K562 (cell line): ENCODE data around the gene C6orf89. TPM values are rescaled to one million over a fixed set of nuclear protein-coding genes. Genes with fewer than 3 reads are reported as not detected.

Source experiments
- ATAC-seq: fragments of 200-7000 bp; cut with Tn5 transposase; 3 replicates; pipeline ENCODE4 v1.9.1; 2020; ENCODE audit warnings: moderate library complexity
- BruUV-seq: library from RNA; stranded (reverse); fragments of 400-500 nt; replicated peaks from 2 replicates; lab custom pipeline; 2021; lab: Mats Ljungman, UMichigan
- CTCF ChIA-PET: fragments of 300-600 bp; formaldehyde crosslinking; extraction: SDS; loops from one replicate; lab custom pipeline; 2021; ENCODE audit warnings: low intra/inter-chr PET ratio; lab: Yijun Ruan, JAX
- POLR2A ChIA-PET: fragments of 300-600, 350-650 bp; sonication (Branson Sonifier 250); formaldehyde crosslinking; extraction: SDS; loops from one replicate; lab custom pipeline; 2021; ENCODE audit warnings: antibody characterized with exemption, inconsistent platforms; lab: Yijun Ruan, JAX
- DNase-seq, 4 experiments: peaks; one replicate each; pipeline versions ENCODE4 v3.0.0 to v3.0.0-alpha.2; 2011 to 2018; ENCODE audit warnings: low spot score in 3 of 4, mixed read lengths in 3 of 4; ENCODE audit errors: extremely low read depth in 1 of 4
- FAIRE-seq: peaks from 2 replicates; lab custom pipeline; 2011; peaks lifted over from hg19 to GRCh38; lab: Jason Lieb, UNC
- H2AFZ ChIP-seq: 2 replicates; pipeline ENCODE4 v1.6.0; 2011; ENCODE audit warnings: low read depth, low read length, control low read depth, inconsistent platforms
- H3K27ac ChIP-seq: fragments of 200-600 bp; 3 replicates; pipeline ENCODE4 v1.8.0; 2011; ENCODE audit warnings: low read depth, mild to moderate bottlenecking, control low read depth, inconsistent platforms, low read length, moderate library complexity, mixed read lengths; ENCODE audit errors: extremely low read depth
- H3K27me3 ChIP-seq, 2 experiments: fragments of 300-600 bp in 1 of 2; 2 replicates in 1 of 2; 3 replicates in 1 of 2; pipeline versions ENCODE4 v1.6.0 to v1.8.0; 2011; ENCODE audit warnings: inconsistent platforms in 2 of 2, low read length in 2 of 2, mild to moderate bottlenecking in 1 of 2, mixed read lengths in 1 of 2, moderate library complexity in 1 of 2; ENCODE audit not compliant: control insufficient read depth in 2 of 2, insufficient read depth in 2 of 2
- H3K36me3 ChIP-seq: fragments of 300-600 bp; 3 replicates; pipeline ENCODE4 v1.8.0; 2011; ENCODE audit warnings: mild to moderate bottlenecking, low read length, inconsistent platforms; ENCODE audit not compliant: control insufficient read depth, insufficient read depth
- H3K4me1 ChIP-seq, 2 experiments: fragments of 200-600 bp in 1 of 2; replicated peaks in 1 of 2; 2 replicates in 1 of 2; 3 replicates in 1 of 2; pipeline versions ENCODE4 v1.5.1 to v1.8.0; 2011; ENCODE audit warnings: inconsistent platforms in 2 of 2, low read length in 2 of 2, mild to moderate bottlenecking in 1 of 2, mixed read lengths in 1 of 2, moderate library complexity in 1 of 2; ENCODE audit not compliant: control insufficient read depth in 2 of 2, insufficient read depth in 2 of 2
- H3K4me2 ChIP-seq: 2 replicates; pipeline ENCODE4 v1.6.1; 2011; ENCODE audit warnings: low read length, control low read depth, inconsistent platforms, mixed read lengths; ENCODE audit not compliant: insufficient read depth
- H3K4me3 ChIP-seq: fragments of 200-600 bp; sonication (generic), shearing (Covaris generic); 2 replicates; pipeline ENCODE4 v1.5.1; 2016; ENCODE audit warnings: control low read depth, inconsistent platforms
- H3K79me2 ChIP-seq: fragments of 200-600 bp; 3 replicates; pipeline ENCODE4 v1.8.0; 2011; ENCODE audit warnings: low read length, inconsistent platforms; ENCODE audit not compliant: control insufficient read depth, insufficient read depth
- H3K9ac ChIP-seq, 2 experiments: 2 replicates each; pipeline versions ENCODE4 v1.6.0 to v1.6.1; 2011; ENCODE audit warnings: low read depth in 2 of 2, low read length in 2 of 2, control low read depth in 1 of 2, inconsistent platforms in 1 of 2, mild to moderate bottlenecking in 1 of 2, mixed read lengths in 1 of 2; ENCODE audit not compliant: insufficient read depth in 1 of 2
- H3K9me1 ChIP-seq: one replicate; pipeline ENCODE4 v1.6.0; 2011; ENCODE audit warnings: inconsistent platforms, mild to moderate bottlenecking, low read length, moderate library complexity; ENCODE audit not compliant: control insufficient read depth, insufficient read depth
- H3K9me3 ChIP-seq: replicated peaks from 2 replicates; pipeline ENCODE4 v1.5.1; 2011; ENCODE audit warnings: low read depth, low read length, inconsistent platforms; ENCODE audit not compliant: control insufficient read depth, insufficient read depth
- H4K20me1 ChIP-seq: replicated peaks from 2 replicates; pipeline ENCODE4 v1.6.1; 2011; ENCODE audit warnings: low read length, inconsistent platforms, mixed read lengths; ENCODE audit not compliant: control insufficient read depth, insufficient read depth
- CCNT2 ChIP-seq: IDR thresholded peaks from 2 replicates; pipeline ENCODE4 v1.6.1; 2011; ENCODE audit warnings: borderline replicate concordance, low read depth, mild to moderate bottlenecking, moderate library complexity, mixed read lengths, low read length; ENCODE audit not compliant: insufficient read length; ENCODE audit errors: extremely low read depth
- CHD1 ChIP-seq: fragments of 200-600 bp; sonication (generic); IDR thresholded peaks from one replicate; pipeline ENCODE4 v1.6.1; 2012; ENCODE audit warnings: mild to moderate bottlenecking, moderate library complexity, low read length, inconsistent platforms
- EGR1 ChIP-seq: fragments of 450-650 bp; conservative IDR thresholded peaks from 2 replicates; pipeline ENCODE4 v1.6.1; 2017; ENCODE audit warnings: mild to moderate bottlenecking
- HNRNPUL1 ChIP-seq: fragments of 200-400 bp; formaldehyde crosslinking; IDR thresholded peaks from 2 replicates; pipeline ENCODE4 v1.6.1; 2017; ENCODE audit warnings: low read length
- KLF6 ChIP-seq: fragments of 250-450 bp; sonication (Bioruptor Pico); IDR thresholded peaks from 2 replicates; pipeline ENCODE4 v1.4.0; 2020; ENCODE audit warnings: mild to moderate bottlenecking, moderate library complexity, borderline replicate concordance
- MLX ChIP-seq, 2 experiments: fragments of 450-650 bp in 1 of 2; sonication (generic) in 1 of 2; formaldehyde crosslinking; conservative IDR thresholded peaks; 2 replicates each; pipeline versions ENCODE4 v1.4.0 to v1.8.1; 2020 to 2022; ENCODE audit warnings: mild to moderate bottlenecking in 1 of 2, missing genetic modification reagents in 1 of 2
- ZBTB33 ChIP-seq: sonication (generic); formaldehyde crosslinking; IDR thresholded peaks from 2 replicates; pipeline ENCODE4 v1.8.1; 2023; ENCODE audit warnings: mild to moderate bottlenecking, missing genetic modification reagents
- ZKSCAN1 ChIP-seq: fragments of 150-350 bp; IDR thresholded peaks from 2 replicates; pipeline ENCODE4 v1.6.1; 2016; ENCODE audit warnings: low read depth, low read length
- ZNF134 ChIP-seq: fragments of 250-450 bp; sonication (Bioruptor Pico); conservative IDR thresholded peaks from 2 replicates; pipeline ENCODE4 v1.4.0; 2020
- ZNF79 ChIP-seq: fragments of 250-450 bp; sonication (Bioruptor Pico); IDR thresholded peaks from 2 replicates; pipeline ENCODE4 v1.4.0; 2020; ENCODE audit warnings: low read depth, mild to moderate bottlenecking, moderate library complexity
- WGBS: fragments of 100-300 bp; shearing (Covaris generic); methylation state at CpG from one replicate; pipeline ENCODE4 v1.1.6; 2016; ENCODE audit warnings: low coverage, mixed read lengths; ENCODE audit not compliant: insufficient coverage; ENCODE audit errors: missing lambda C conversion rate; 5-methylcytosine and 5-hydroxymethylcytosine counted together
- in situ Hi-C: fragments of 300-500 bp; cut with MboI; formaldehyde crosslinking; loops from 4 replicates; pipeline ENCODE4 v1.15.0; 2018; ENCODE audit warnings: inconsistent platforms, mixed read lengths
- intact Hi-C: fragments of 100-400 bp; cut with micrococcal nuclease; formaldehyde crosslinking; loops from 2 replicates; pipeline ENCODE4 v1.14.2; 2022
- polyA plus RNA-seq, 8 experiments: library from polyadenylated mRNA; depleted of rRNA in 4 of 8; stranded (reverse) in 5 of 8; unstranded in 3 of 8; fragments of >200 nt; fragmentation: Nextera tagmentation in 2 of 8; fragmentation: Illumina TruSeq in 1 of 8; extraction: Ambion mirVana in 2 of 8; extraction: Trizol in 1 of 8; gene quantifications; 2 replicates each; pipeline versions ENCODE4 v1.2.1 to v1.2.3, GENCODE V29; 2011 to 2014; ENCODE audit warnings: inconsistent platforms in 1 of 8, missing spikeins in 1 of 8
- total RNA-seq, 7 experiments: library from RNA; depleted of rRNA in 6 of 7; stranded (reverse); fragments of >200 nt in 6 of 7; fragmentation: Illumina TruSeq in 2 of 7; extraction: Trizol in 2 of 7; gene quantifications; 2 replicates each; pipeline versions ENCODE4 v1.2.1 to v1.2.3, GENCODE V29; 2011 to 2021; ENCODE audit warnings: low replicate concordance in 1 of 7

C6orf89 gene
- total and polyA plus RNA-seq, 9 of the 15 experiments (the other 6 are each of a cell fraction or from before 2014, with no cell fraction given), result 35.2 to 111 (median 58.5) TPM

DNA sequence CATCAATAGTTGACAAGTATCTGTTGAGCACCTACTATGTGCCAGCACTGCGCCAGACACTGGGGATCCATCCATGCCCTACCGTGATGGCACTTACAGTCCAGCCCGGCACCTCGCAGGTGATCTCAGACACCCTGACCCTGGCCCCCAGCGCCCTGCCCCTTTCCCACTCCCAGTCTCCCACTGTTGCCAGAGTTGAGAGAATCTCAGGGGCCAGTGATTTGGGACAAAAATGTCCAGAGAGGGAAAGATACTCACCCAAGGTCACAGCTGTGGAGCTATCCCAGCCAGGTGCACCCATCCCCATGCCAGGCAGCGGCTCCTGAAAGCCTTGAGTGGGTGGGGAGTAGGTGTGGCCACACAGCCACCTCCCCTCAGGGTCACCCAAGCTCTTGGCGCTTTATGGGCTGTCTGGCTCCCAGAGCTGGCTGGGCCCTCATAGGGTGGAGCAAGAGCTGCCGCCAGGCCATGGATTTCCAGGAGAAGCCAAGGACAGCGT lies 72.1 kb downstream of the C6orf89 start:
- Histone ChIP-seq H3K27ac (no peak overlapping the region), H3K9me1 (no peaks in the 10 kb centered on the region), H3K79me2 (no peaks in the 10 kb centered on the region), H2AFZ (no peak overlapping the region), H3K4me1 (peaks cover 29 to 48% of the 10 kb centered on the region in 2 experiments; a peak in 4 of 5 replicates), H3K9ac (0 out of 4 replicates have a peak overlapping the region, but pooled peaks of 1 of the 2 experiments have one; percentile 38), H3K4me2 (no peak overlapping the region), H3K9me3 (no peaks in the 10 kb centered on the region), H4K20me1 (peaks cover 42% of the 10 kb centered on the region), H3K27me3 (peaks cover 13 to 45% of the 10 kb centered on the region in 2 experiments; a peak in 4 of 5 replicates), H3K4me3 (no peak overlapping the region), H3K36me3 (no peaks in the 10 kb centered on the region)
- in situ Hi-C loops, result no loop called here
- DNase-seq (no peak), FAIRE-seq (no peak), ATAC-seq (no peak)
- ChIA-PET POLR2A (interaction anchor here (0.6 to 1.3 kb wide), 2 partner anchors 11 to 212 kb away, joined by 3 read pairs; no protein-coding TSS in a partner anchor), CTCF (no interaction called here)
- 41% methylated on average over 9 of the region's 9 CpGs for WGBS
- no TSS peak for BruUV-seq
- 0 out of 2 replicates have a peak, but pooled peaks have one; percentile 13 for TF ChIP-seq EGR1
- TF ChIP-seq ZKSCAN1, result peak; percentile 92
- no peak for TF ChIP-seq ZNF79
- intact Hi-C loops, result no loop called here

- no peak overlapping the region for H3K27ac ChIP-seq
- CTCF ChIA-PET, result no interaction called here
- intact Hi-C loops, result no loop called here
- TF ChIP-seq MLX (CRISPR knock-in tag; conservative IDR thresholded peaks at IDR 0.05) (0 out of 4 replicates have a peak, but pooled peaks of 1 of the 2 experiments have one; percentile 22), CCNT2 (peak; percentile 41), KLF6 (CRISPR knock-in tag) (no peak), HNRNPUL1 (no peak), ZNF134 (CRISPR knock-in tag) (no peak), CHD1 (no peak), ZBTB33 (CRISPR knock-in tag) (peak; percentile 94)
These were observed 73.2 kb downstream of the C6orf89 start for GRCh38 chr6:36958775-36959554.

More at GRCh38 chr6:36958775-36959554, 73.2 kb downstream of the C6orf89 start:
- peaks cover 29 to 57% of the 10 kb centered on the region in 2 experiments; a peak in 4 of 5 replicates for H3K4me1 ChIP-seq
- no peak overlapping the region for H2AFZ ChIP-seq
- no peaks in the 10 kb centered on the region for H3K9me1 ChIP-seq
- ATAC-seq, result peak; percentile 76
- H3K9ac ChIP-seq, result peak overlapping the region in 1 of 2 experiments; percentile 39; a peak in 1 of 4 replicates
- WGBS, result 59% methylated on average over 35 of the region's 44 CpGs
- peak; percentile 42 to 90 (median 84) for DNase-seq
- no TSS peak for BruUV-seq
- no peak overlapping the region for H3K4me2 ChIP-seq
- H3K36me3 ChIP-seq, result no peaks in the 10 kb centered on the region
- no peak for FAIRE-seq
- H3K9me3 ChIP-seq, result no peaks in the 10 kb centered on the region
- no peaks in the 10 kb centered on the region for H3K79me2 ChIP-seq
- H3K27me3 ChIP-seq, result peaks cover 13 to 47% of the 10 kb centered on the region in 2 experiments; a peak in 4 of 5 replicates
- POLR2A ChIA-PET, result interaction anchor here (0.7 to 1.5 kb wide), 3 partner anchors 10 to 97 kb away, joined by 3 read pairs; no protein-coding TSS in a partner anchor
- peaks cover 38% of the 10 kb centered on the region for H4K20me1 ChIP-seq
- in situ Hi-C loops, result no loop called here
- H3K4me3 ChIP-seq, result no peak overlapping the region
